ENCODE data around the gene SLC35F3.

SLC35F3 gene

GRCh38 chr1:233909195-233909594 is 4.7 kb downstream of the SLC35F3 start:
- H3K4me1 ChIP-seq (ENCODE audit: control insufficient read depth, insufficient read depth, low read length), result peaks cover 7% of the 10 kb centered on the region
- no peaks in the 10 kb centered on the region for H3K9me3 ChIP-seq (ENCODE audit: control insufficient read depth, low read length)
- WGBS, 2 experiments, result 97 to 100% methylated on average over 1 of the region's 1 CpG
- no peak overlapping the region for H3K4me3 ChIP-seq (ENCODE audit: insufficient read depth, low read depth, low read length)
- no peaks in the 10 kb centered on the region for H3K36me3 ChIP-seq (ENCODE audit: control insufficient read depth, insufficient read depth, low read length)
- peaks cover 33% of the 10 kb centered on the region for H3K27me3 ChIP-seq (ENCODE audit: control insufficient read depth, insufficient read depth, low read length, poor library complexity, severe bottlenecking)
- H3K27ac ChIP-seq (ENCODE audit: insufficient read depth, low read depth, low read length, poor library complexity, severe bottlenecking), result no peak overlapping the region

DNA sequence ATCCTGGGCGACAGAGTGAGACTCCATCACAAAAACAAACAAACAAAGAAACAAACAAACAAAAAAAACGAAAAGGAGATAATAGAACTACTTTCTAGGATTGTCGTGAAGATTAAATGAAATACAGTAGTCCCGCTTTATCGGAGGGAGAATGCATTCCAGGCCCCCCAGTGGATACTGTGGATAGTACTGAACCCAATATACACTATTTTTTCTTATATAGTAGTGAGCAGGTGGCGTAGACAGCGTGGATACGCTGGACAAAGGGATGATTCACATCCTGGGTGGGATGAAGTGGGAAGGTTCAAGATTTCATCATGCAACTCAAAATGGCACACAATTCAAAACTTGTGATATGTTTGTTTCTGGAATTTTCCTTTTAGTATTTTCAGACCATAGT is 8.0 kb downstream of the SLC35F3 start:
- no peaks in the 10 kb centered on the region for H3K9me3 ChIP-seq (ENCODE audit: control insufficient read depth, low read length)
- H3K27ac ChIP-seq (ENCODE audit: insufficient read depth, low read depth, low read length, poor library complexity, severe bottlenecking), result no peak overlapping the region
- WGBS, 2 experiments, result 86 to 96% methylated on average over 3 to 8 of the region's 8 CpGs
- peaks cover under 1% of the 10 kb centered on the region for H3K27me3 ChIP-seq (ENCODE audit: control insufficient read depth, insufficient read depth, low read length, poor library complexity, severe bottlenecking)
- no peaks in the 10 kb centered on the region for H3K4me1 ChIP-seq (ENCODE audit: control insufficient read depth, insufficient read depth, low read length)
- H3K36me3 ChIP-seq (ENCODE audit: control insufficient read depth, insufficient read depth, low read length), result no peaks in the 10 kb centered on the region
- no peak overlapping the region for H3K4me3 ChIP-seq (ENCODE audit: insufficient read depth, low read depth, low read length)

DNA sequence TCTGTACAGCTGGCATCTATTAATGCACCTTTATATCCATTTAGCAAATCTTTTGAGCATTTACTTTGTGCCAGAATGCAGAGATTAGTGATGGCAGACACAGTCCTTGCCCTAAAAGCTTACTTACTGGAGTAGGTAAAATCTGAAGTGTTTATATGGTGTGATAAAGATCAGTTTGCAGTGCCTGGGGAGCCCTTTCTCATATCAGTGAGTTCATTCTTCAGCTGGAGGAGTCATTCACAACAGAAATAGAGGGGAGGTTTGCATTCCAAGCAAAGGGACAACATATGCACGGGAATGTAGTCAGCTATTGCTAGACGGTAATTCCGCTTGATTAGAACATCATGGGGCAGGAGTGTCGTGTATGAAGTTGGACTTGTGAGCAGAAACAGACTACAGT is 8.4 kb downstream of the SLC35F3 start:
- Histone ChIP-seq H3K27me3 (ENCODE audit: control insufficient read depth, insufficient read depth, low read length, poor library complexity, severe bottlenecking) (no peaks in the 10 kb centered on the region), H3K27ac (ENCODE audit: insufficient read depth, low read depth, low read length, poor library complexity, severe bottlenecking) (no peak overlapping the region), H3K9me3 (ENCODE audit: control insufficient read depth, low read length) (no peaks in the 10 kb centered on the region), H3K4me3 (ENCODE audit: insufficient read depth, low read depth, low read length) (no peak overlapping the region), H3K36me3 (ENCODE audit: control insufficient read depth, insufficient read depth, low read length) (no peaks in the 10 kb centered on the region), H3K4me1 (ENCODE audit: control insufficient read depth, insufficient read depth, low read length) (no peaks in the 10 kb centered on the region)
- WGBS, 2 experiments, result 92 to 98% methylated on average over 4 of the region's 4 CpGs

DNA sequence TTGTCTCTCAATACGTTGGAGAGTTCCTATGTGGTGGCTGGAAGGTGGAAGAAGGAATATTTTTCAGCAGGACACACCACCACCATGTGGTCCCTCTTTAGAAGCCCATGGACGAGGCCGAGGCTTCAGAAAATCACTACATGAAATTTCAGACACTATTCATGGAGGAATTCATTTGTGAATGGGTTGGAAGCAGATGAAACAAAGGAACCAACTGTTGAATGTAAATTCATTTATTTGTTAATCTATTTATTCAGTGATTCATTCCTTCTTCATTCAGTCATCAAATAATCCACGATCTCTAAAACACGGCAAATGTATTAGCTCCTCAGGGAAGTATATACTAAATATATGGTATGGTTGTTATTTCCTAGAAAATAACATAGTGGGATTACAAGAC is 12.2 kb downstream of the SLC35F3 start:
- no peaks in the 10 kb centered on the region for H3K27me3 ChIP-seq (ENCODE audit: control insufficient read depth, insufficient read depth, low read length, poor library complexity, severe bottlenecking)
- no peaks in the 10 kb centered on the region for H3K9me3 ChIP-seq (ENCODE audit: control insufficient read depth, low read length)
- no peak overlapping the region for H3K27ac ChIP-seq (ENCODE audit: insufficient read depth, low read depth, low read length, poor library complexity, severe bottlenecking)
- no peaks in the 10 kb centered on the region for H3K4me1 ChIP-seq (ENCODE audit: control insufficient read depth, insufficient read depth, low read length)
- 0 to 65% methylated on average over 1 to 3 of the region's 5 CpGs for WGBS, 2 experiments
- H3K36me3 ChIP-seq (ENCODE audit: control insufficient read depth, insufficient read depth, low read length), result no peaks in the 10 kb centered on the region
- H3K4me3 ChIP-seq (ENCODE audit: insufficient read depth, low read depth, low read length), result no peak overlapping the region

GRCh38 chr1:233919786-233920185 is 15.3 kb downstream of the SLC35F3 start:
- 90% methylated on average over 7 of the region's 7 CpGs for WGBS, 2 experiments
- Histone ChIP-seq H3K9me3 (ENCODE audit: control insufficient read depth, low read length) (no peaks in the 10 kb centered on the region), H3K4me1 (ENCODE audit: control insufficient read depth, insufficient read depth, low read length) (no peaks in the 10 kb centered on the region), H3K27ac (ENCODE audit: insufficient read depth, low read depth, low read length, poor library complexity, severe bottlenecking) (no peak overlapping the region), H3K36me3 (ENCODE audit: control insufficient read depth, insufficient read depth, low read length) (no peaks in the 10 kb centered on the region), H3K4me3 (ENCODE audit: insufficient read depth, low read depth, low read length) (no peak overlapping the region), H3K27me3 (ENCODE audit: control insufficient read depth, insufficient read depth, low read length, poor library complexity, severe bottlenecking) (no peaks in the 10 kb centered on the region)

- no peaks in the 10 kb centered on the region for H3K9me3 ChIP-seq (ENCODE audit: control insufficient read depth, low read length)
- H3K27me3 ChIP-seq (ENCODE audit: control insufficient read depth, insufficient read depth, low read length, poor library complexity, severe bottlenecking), result no peaks in the 10 kb centered on the region
- no peaks in the 10 kb centered on the region for H3K36me3 ChIP-seq (ENCODE audit: control insufficient read depth, insufficient read depth, low read length)
- H3K27ac ChIP-seq (ENCODE audit: insufficient read depth, low read depth, low read length, poor library complexity, severe bottlenecking), result no peak overlapping the region
- WGBS, 2 experiments, result 88 to 89% methylated on average over 2 of the region's 2 CpGs
- H3K4me1 ChIP-seq (ENCODE audit: control insufficient read depth, insufficient read depth, low read length), result no peaks in the 10 kb centered on the region
- H3K4me3 ChIP-seq (ENCODE audit: insufficient read depth, low read depth, low read length), result no peak overlapping the region
Measured at GRCh38 chr1:233928123-233928522, 23.6 kb downstream of the SLC35F3 start.

DNA sequence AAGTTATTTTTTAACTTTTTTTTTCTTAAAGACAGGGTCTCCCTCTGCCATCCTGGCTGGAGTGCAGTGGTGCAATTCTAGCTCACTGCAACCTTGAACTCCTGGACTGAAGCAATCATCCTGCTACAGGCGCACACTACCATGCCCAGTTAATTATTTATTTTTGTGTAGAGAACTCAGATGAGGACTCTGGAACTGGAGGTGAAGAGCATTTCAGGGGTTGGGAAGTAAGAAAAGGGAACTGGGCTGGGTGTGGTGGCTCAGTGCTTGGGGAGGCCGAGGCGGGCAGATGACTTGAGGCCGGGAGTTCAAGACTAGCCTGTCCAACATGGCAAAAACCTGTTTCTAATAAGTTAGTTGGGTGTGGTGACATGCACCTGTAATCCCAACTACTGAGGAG is 28.9 kb downstream of the SLC35F3 start:
- H3K27me3 ChIP-seq (ENCODE audit: control insufficient read depth, insufficient read depth, low read length, poor library complexity, severe bottlenecking), result no peaks in the 10 kb centered on the region
- H3K4me1 ChIP-seq (ENCODE audit: control insufficient read depth, insufficient read depth, low read length), result no peaks in the 10 kb centered on the region
- 95 to 97% methylated on average over 3 to 4 of the region's 4 CpGs for WGBS, 2 experiments
- no peak overlapping the region for H3K27ac ChIP-seq (ENCODE audit: insufficient read depth, low read depth, low read length, poor library complexity, severe bottlenecking)
- no peaks in the 10 kb centered on the region for H3K36me3 ChIP-seq (ENCODE audit: control insufficient read depth, insufficient read depth, low read length)
- no peaks in the 10 kb centered on the region for H3K9me3 ChIP-seq (ENCODE audit: control insufficient read depth, low read length)
- no peak overlapping the region for H3K4me3 ChIP-seq (ENCODE audit: insufficient read depth, low read depth, low read length)

GRCh38 chr1:233935297-233935868 is 30.9 kb downstream of the SLC35F3 start:
- Histone ChIP-seq H3K27ac (ENCODE audit: insufficient read depth, low read depth, low read length, poor library complexity, severe bottlenecking) (no peak overlapping the region), H3K27me3 (ENCODE audit: control insufficient read depth, insufficient read depth, low read length, poor library complexity, severe bottlenecking) (no peaks in the 10 kb centered on the region), H3K36me3 (ENCODE audit: control insufficient read depth, insufficient read depth, low read length) (no peaks in the 10 kb centered on the region), H3K4me1 (ENCODE audit: control insufficient read depth, insufficient read depth, low read length) (no peaks in the 10 kb centered on the region), H3K9me3 (ENCODE audit: control insufficient read depth, low read length) (no peaks in the 10 kb centered on the region), H3K4me3 (ENCODE audit: insufficient read depth, low read depth, low read length) (no peak overlapping the region)
- WGBS, 2 experiments, result 88 to 89% methylated on average over 3 to 4 of the region's 4 CpGs

GRCh38 chr1:233936422-233936821 is 31.9 kb downstream of the SLC35F3 start:
- no peak overlapping the region for H3K27ac ChIP-seq (ENCODE audit: insufficient read depth, low read depth, low read length, poor library complexity, severe bottlenecking)
- WGBS, 2 experiments, result 78 to 92% methylated on average over 1 of the region's 1 CpG
- H3K4me1 ChIP-seq (ENCODE audit: control insufficient read depth, insufficient read depth, low read length), result no peaks in the 10 kb centered on the region
- H3K4me3 ChIP-seq (ENCODE audit: insufficient read depth, low read depth, low read length), result no peak overlapping the region
- H3K9me3 ChIP-seq (ENCODE audit: control insufficient read depth, low read length), result no peaks in the 10 kb centered on the region
- no peaks in the 10 kb centered on the region for H3K36me3 ChIP-seq (ENCODE audit: control insufficient read depth, insufficient read depth, low read length)
- no peaks in the 10 kb centered on the region for H3K27me3 ChIP-seq (ENCODE audit: control insufficient read depth, insufficient read depth, low read length, poor library complexity, severe bottlenecking)

DNA sequence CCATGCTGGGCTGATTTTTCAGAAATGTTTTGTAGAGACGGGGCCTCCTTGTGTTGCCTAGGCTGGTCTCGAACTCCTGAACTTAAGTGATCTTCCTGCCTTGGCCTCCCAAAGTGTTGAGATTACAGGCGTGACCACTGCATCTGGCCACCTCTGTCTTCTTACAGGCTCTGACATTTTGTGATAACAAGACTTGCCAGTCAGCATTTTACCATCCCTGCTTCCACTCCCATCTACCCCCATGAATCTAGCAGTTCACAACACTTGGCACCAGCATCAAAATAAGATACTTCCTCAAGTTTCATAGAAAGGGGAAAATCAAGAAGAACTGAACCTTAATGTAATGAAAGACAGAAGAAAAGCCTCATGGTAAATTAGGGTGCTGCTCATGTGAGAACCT is 32.4 kb downstream of the SLC35F3 start:
- no peaks in the 10 kb centered on the region for H3K9me3 ChIP-seq (ENCODE audit: control insufficient read depth, low read length)
- 74 to 78% methylated on average over 3 of the region's 3 CpGs for WGBS, 2 experiments
- no peak overlapping the region for H3K4me3 ChIP-seq (ENCODE audit: insufficient read depth, low read depth, low read length)

GRCh38 chr1:233938476-233938875 is 34.0 kb downstream of the SLC35F3 start:
- H3K36me3 ChIP-seq (ENCODE audit: control insufficient read depth, insufficient read depth, low read length), result no peaks in the 10 kb centered on the region
- no peaks in the 10 kb centered on the region for H3K27me3 ChIP-seq (ENCODE audit: control insufficient read depth, insufficient read depth, low read length, poor library complexity, severe bottlenecking)
- no peaks in the 10 kb centered on the region for H3K4me1 ChIP-seq (ENCODE audit: control insufficient read depth, insufficient read depth, low read length)
- WGBS, 2 experiments, result 91 to 98% methylated on average over 2 of the region's 2 CpGs
- no peaks in the 10 kb centered on the region for H3K9me3 ChIP-seq (ENCODE audit: control insufficient read depth, low read length)
- H3K4me3 ChIP-seq (ENCODE audit: insufficient read depth, low read depth, low read length), result no peak overlapping the region
- H3K27ac ChIP-seq (ENCODE audit: insufficient read depth, low read depth, low read length, poor library complexity, severe bottlenecking), result no peak overlapping the region

More for the DNA sequence above, 32.4 kb downstream of the SLC35F3 start:
- no peaks in the 10 kb centered on the region for H3K4me1 ChIP-seq (ENCODE audit: control insufficient read depth, insufficient read depth, low read length)
- no peak overlapping the region for H3K27ac ChIP-seq (ENCODE audit: insufficient read depth, low read depth, low read length, poor library complexity, severe bottlenecking)
- no peaks in the 10 kb centered on the region for H3K27me3 ChIP-seq (ENCODE audit: control insufficient read depth, insufficient read depth, low read length, poor library complexity, severe bottlenecking)
- H3K36me3 ChIP-seq (ENCODE audit: control insufficient read depth, insufficient read depth, low read length), result no peaks in the 10 kb centered on the region

Measured in ectodermal cell (in vitro differentiated cells).